Measurements from ENCODE around the gene ZBTB46.
"Not testable (repeated sequence)": the region's sequence is repeated elsewhere in the genome, so short reads cannot be mapped to it uniquely, and the experiment has no call there.

The ZBTB46 gene

GRCh38 chr20:63858393-63859165 is 27.5 kb upstream of the ZBTB46 start:
- no peak for DNase-seq (ENCODE audit: low read depth)

- no peak for DNase-seq (ENCODE audit: low read depth)
These were observed 26.8 kb upstream of the ZBTB46 start for GRCh38 chr20:63857764-63858392.

GRCh38 chr20:63856098-63856511 is 25.0 kb upstream of the ZBTB46 start:
- DNase-seq (ENCODE audit: low read depth) = no peak

GRCh38 chr20:63855363-63856097 is 24.5 kb upstream of the ZBTB46 start:
- DNase-seq (ENCODE audit: low read depth) = no peak

GRCh38 chr20:63854766-63855362 is 23.8 kb upstream of the ZBTB46 start:
- no peak for DNase-seq (ENCODE audit: low read depth)

- no peak for DNase-seq (ENCODE audit: low read depth)
These were observed 23.2 kb upstream of the ZBTB46 start for GRCh38 chr20:63854069-63854765.

GRCh38 chr20:63853733-63854068 is 22.6 kb upstream of the ZBTB46 start:
- not testable (repeated sequence) for DNase-seq (ENCODE audit: low read depth)

- DNase-seq (ENCODE audit: low read depth) = not testable (repeated sequence)
These were observed 20.5 kb upstream of the ZBTB46 start for GRCh38 chr20:63851548-63851943.

GRCh38 chr20:63850689-63851547 is 19.9 kb upstream of the ZBTB46 start:
- DNase-seq (ENCODE audit: low read depth) = peak; percentile 28

GRCh38 chr20:63848003-63848911 is 17.2 kb upstream of the ZBTB46 start:
- DNase-seq (ENCODE audit: low read depth) = no peak

- DNase-seq (ENCODE audit: low read depth) = no peak
These were observed 16.4 kb upstream of the ZBTB46 start for GRCh38 chr20:63847237-63848002.

- DNase-seq (ENCODE audit: low read depth) = no peak
These were observed 15.8 kb upstream of the ZBTB46 start for GRCh38 chr20:63846888-63847236.

GRCh38 chr20:63846128-63846771 is 15.2 kb upstream of the ZBTB46 start:
- no peak for DNase-seq (ENCODE audit: low read depth)

- no peak for DNase-seq (ENCODE audit: low read depth)
These were observed 13.5 kb upstream of the ZBTB46 start for GRCh38 chr20:63844511-63844991.

GRCh38 chr20:63843778-63844177 is 12.7 kb upstream of the ZBTB46 start:
- DNase-seq (ENCODE audit: low read depth) = no peak

- no peak for DNase-seq (ENCODE audit: low read depth)
These were observed 12.2 kb upstream of the ZBTB46 start for GRCh38 chr20:63843222-63843621.

- no peak for DNase-seq (ENCODE audit: low read depth)
These were observed 11.2 kb upstream of the ZBTB46 start for GRCh38 chr20:63842258-63842657.

- no peak for DNase-seq (ENCODE audit: low read depth)
These were observed 9.4 kb upstream of the ZBTB46 start for GRCh38 chr20:63840405-63840828.

- no peak for DNase-seq (ENCODE audit: low read depth)
These were observed 8.6 kb upstream of the ZBTB46 start for GRCh38 chr20:63839620-63840019.
